ENCODE data around the gene PLAAT5. TPM values are rescaled to one million over a fixed set of nuclear protein-coding genes. Genes with fewer than 3 reads are reported as not detected.
"Not testable (repeated sequence)": the region's sequence is repeated elsewhere in the genome, so short reads cannot be mapped to it uniquely, and the experiment has no call there.

The PLAAT5 gene, protein sequence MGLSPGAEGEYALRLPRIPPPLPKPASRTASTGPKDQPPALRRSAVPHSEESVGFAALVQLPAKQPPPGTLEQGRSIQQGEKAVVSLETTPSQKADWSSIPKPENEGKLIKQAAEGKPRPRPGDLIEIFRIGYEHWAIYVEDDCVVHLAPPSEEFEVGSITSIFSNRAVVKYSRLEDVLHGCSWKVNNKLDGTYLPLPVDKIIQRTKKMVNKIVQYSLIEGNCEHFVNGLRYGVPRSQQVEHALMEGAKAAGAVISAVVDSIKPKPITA
- not detected in 2 replicates for total RNA-seq

DNA sequence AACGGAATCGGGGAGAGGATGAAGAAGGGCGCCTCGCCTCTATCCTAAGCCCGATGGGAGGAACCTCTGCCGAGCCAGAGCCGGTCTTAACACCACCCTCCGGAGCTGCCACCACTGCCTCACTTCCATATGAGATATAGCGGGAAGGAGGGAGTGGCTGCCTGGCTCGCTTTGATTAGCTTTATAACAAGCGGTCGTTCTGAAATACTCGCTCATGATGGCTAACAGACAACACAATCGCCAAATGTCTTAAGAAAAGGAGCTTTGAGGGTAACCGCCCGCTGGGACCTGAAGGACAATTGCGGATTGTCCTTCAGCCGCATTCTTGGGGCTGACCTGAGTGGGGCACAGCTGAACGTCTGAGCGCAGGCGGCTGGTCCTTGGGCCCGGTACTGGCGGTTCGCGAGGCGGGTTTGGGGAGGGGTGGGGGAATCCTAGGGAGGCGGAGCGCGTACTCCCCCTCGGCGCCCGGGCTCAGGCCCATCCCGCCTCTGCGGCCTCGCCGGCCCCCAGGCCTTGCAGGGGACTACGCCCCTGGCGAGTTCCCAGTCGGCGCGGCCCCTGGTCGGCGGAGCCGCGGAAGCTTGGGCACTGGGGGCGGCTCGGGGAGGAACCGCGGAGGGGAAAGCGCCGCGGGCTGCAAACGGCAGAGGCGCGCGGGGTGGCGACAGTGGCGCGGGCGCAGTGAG lies at the start of gene PLAAT5:
TSS of gene PLAAT5 (minus strand) at position 617 of the 689 bp plus-strand sequence. CDS start at position 484, 133 bp downstream.
- DNase-seq (ENCODE audit: low read depth in 2 of 2) = peak in 1 of 2 donors; percentile 5

DNA sequence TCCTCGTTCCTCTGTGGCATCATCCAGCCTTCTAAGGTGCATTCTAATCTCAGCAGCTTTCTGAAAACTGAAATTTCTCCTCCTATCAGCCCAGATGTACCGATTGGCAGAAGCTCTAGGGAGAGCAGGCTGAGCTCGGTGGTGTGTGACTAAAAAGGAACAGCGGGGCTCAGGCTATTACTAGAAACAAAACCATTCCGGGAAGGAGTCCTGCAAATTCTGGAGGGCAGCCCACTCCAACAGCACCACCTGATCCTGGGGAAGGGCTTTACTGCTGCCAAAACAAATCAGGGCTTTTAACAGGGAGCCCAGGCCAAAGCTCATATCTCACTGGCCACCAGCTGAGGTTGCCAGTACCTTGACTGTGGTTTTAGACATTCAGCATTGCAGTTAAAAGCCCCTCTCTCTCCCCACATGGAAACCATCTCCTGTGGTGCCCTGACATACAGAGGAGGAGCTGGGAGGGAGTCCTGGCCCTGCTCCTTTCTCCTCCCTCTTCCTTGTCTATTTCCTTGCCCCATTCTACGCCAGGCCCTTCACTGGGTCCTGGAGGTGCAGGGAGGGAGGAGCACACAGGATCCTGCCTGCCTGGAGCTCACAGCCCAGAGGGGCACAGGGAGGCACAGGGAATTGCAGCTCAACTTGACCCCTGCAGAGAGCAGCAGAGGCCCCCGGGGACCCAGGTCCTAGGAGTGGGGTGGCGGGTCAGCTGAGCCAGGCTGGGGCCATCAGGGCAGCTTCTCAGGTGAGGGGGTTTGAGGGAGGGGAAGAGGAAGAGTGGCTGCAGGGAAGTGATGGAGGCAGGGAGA lies 46.5 kb upstream of the PLAAT5 start:
- DNase-seq (ENCODE audit: low read depth in 2 of 2) = peak; percentile 20 to 56

DNA sequence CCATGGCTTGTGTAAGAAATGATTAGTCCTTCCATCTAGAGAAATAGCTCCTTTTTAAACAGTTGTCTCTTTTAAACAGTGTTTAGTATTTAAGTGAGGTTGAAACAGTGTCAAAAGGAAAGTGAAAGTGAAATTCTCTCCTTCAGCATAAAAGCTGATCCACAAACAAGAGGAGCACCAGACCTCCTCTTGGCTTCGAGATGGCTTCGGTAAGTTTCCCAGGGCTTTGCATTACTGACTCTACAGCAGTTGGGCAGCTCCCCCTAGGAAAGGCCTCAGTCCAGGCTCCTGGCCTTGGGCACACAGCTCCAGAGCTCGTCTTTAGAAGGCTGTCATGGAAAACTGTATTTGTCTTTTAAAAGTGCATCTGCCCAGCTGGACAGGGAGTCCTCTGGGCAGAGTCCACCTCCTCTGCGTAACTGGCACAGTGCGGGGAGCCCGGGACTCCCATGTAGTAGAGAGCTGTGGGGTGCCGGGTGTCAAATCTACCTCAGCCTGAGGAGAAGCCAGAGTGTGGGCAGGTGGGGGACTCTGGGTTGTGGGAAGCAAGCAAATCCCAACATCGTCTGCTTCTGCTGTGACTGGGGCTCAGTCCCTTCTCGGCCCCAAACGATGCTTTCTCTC lies 45.8 kb upstream of the PLAAT5 start, which contains the start of gene PLAAT4:
TSS of gene PLAAT4 (plus strand) at position 140 of the 624 bp plus-strand sequence. CDS start at position 201, 61 bp downstream.
- peak; percentile 71 to 79 for DNase-seq (ENCODE audit: low read depth in 2 of 2)

DNA sequence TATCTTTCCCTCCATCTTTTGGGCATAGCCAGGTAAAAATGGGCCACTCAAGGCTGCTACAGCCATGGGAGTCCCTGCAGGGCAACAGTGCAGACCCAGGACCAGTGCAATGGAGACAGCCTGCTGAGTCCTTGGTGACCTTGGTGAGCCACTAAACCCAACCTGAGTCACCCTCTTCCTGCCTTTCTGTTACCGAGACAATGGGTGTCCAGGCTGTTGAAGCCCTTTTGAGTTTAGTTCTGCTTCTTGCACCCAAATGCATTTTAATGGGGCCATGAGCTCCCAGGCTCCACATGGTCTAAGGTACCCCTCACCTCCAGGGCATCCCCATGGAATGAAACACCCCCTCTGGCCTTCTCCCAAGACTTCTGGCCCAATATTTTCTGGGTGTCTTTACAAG lies 44.8 kb upstream of the PLAAT5 start:
- DNase-seq (ENCODE audit: low read depth in 2 of 2) = peak in 1 of 2 donors; percentile 53

DNA sequence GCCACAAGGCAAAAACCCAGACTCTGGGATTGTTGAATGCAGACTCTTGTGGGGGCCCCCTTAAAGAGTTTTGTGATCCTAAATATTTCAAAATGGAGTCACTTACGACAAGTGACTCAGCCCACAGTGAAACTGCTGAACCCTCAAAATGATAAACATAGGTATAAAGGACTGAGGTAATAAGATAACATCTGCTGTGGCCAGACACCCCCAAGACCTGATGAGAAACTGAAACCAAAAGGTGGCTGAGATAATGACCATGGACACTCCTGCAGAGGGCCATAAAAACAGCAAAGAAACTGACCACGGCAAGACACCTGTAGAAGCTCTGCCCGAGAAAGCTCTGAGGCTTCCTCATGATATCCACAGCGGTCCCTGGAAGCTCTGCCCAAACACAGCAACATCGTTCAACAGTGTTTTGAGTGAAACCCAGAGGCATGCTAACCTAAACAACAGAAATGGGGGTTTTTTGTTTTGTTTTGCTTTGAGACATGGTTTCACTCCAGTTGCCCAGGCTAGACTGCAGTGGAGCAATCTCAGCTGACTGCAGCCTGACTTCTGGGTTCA lies 44.0 kb upstream of the PLAAT5 start:
- DNase-seq (ENCODE audit: low read depth in 2 of 2) = no peak

DNA sequence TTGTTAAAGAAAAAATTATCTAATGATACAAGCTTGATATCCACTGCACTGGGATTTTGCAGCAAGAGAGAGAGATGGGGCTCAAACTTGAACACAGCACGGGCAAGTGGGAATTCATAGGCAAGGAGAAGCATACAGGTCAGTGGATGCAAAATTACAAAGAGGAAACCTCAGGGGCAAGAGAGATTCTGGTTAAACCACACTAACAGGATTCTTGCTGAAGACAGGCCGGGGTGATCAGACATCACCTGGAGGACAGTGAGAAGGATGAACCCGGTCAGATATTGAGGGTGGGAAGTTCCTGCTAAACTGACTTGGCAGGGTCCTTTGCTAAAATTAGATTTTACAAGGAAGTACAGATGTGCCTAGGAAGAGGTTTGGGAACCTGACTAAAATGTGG lies 43.1 kb upstream of the PLAAT5 start:
- DNase-seq (ENCODE audit: low read depth in 2 of 2) = no peak

DNA sequence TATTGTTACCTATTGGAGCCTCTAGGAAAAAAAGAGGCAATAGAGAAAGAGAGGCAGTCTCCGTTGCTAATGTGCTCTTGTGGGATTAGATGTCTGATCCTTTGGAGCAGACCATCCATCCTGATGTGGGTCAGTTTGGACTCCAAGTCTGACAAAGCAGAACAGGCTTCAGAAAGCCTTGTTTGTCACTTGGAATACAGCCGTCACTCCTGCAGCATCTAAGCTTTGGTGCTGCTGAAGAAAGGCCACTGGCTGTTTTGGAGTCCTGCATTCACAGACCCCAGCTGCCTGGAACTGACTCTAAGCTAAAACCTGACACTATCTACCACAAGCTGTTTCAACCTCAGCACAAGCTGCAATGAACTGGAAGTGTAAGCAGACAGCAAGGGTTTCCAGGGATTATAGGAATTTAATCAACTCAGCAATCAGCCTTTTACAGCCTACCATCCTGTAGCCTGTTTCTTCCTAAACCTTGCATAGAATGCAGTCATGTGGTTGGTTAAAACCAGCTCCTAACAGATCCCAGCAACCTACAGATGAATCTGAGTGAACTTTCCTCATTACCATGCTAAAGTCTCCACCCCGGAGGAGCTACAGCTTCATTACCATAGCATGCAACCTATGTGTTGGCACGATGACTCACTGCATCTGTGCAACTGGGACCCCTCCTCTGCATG lies 42.0 kb upstream of the PLAAT5 start:
- no peak for DNase-seq (ENCODE audit: low read depth in 2 of 2)

DNA sequence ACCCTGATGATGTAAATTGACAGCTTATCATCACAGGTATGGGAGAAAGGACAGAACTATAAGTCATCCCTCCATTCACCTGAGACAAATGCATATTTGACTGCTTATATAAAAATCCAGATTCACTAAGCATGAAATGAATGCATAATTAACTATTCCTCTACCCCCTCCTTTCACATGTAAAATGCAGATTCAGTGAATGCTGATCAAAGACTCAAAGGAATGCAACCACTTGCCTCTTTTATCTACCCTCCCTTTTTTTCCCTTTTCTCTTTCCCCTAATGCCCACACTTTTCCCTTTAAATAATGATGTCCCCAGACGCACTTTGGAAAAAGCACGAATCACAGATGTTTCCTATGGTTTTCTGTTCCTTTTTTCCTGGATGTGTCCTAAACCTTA lies 41.1 kb upstream of the PLAAT5 start:
- DNase-seq (ENCODE audit: low read depth in 2 of 2) = no peak

DNA sequence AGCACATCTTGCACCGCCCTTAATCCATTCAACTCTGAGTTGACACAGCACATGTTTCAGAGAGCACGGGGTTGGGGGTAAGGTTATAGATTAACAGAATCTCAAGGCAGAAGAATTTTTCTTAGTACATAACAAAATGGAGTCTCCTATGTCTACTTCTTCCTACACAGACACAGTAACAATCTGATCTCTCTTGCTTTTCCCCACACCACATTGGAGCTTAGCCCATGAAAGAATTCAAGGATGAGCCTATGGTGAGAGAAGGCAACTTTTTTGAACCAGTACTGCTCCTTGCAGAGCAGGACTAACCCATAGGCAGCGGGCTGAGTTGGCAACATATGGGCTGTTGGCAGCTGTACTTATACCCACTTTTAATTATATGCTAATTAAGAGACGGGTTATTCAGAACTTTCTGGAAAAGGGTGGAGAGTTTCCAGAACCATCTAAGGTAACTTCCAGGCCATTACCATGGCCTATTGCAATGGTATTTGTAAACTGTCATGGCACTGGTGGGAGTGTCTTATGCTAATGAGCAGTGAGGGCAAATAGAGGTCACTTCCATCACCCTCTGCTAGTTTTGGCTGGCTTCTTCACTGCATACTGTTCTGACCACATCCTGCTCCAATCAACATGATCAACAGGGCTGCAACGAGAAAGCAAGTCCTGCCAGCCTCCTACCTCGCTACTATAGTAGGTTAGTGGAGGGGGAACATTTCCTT lies 40.3 kb upstream of the PLAAT5 start:
- peak; percentile 78 to 80 for DNase-seq (ENCODE audit: low read depth in 2 of 2)

DNA sequence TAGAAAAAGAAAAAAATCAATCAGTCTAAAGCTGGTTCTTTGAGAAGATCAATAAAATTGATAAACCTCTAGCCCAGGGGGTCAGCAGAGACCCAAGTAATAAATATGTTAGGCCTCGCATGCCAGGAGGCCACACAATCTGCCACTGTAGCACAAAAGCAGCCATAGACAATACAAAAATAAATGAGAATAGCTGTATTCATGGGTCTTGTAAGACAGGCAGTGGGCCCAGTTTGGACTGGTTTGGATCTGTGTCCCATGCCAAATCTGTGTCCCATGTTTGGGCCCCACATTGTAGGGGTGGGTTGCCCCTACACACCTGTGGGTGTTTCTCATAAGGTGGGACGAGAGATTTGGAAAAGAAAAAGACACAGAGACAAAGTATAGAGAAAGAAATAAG lies 39.1 kb upstream of the PLAAT5 start:
- DNase-seq (ENCODE audit: low read depth in 2 of 2) = no peak

DNA sequence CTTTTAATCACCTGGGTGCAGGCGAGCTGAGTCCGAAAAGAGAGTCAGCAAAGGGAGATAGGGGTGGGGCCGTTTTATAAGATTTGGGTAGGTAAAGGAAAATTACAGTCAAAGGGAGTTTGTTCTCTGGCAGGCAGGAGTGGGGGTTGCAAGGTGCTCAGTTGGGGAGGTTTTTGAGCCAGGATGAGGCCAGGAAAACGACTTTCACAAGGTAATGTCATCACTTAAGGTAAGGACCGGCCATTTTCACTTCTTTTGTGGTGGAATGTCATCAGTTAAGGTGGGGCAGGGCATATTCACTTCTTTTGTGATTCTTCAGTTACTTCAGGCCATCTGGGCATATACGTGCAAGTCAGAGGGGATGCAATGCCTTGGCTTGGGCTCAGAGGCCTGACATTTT lies 38.4 kb upstream of the PLAAT5 start:
- DNase-seq (ENCODE audit: low read depth in 2 of 2) = not testable (repeated sequence)

DNA sequence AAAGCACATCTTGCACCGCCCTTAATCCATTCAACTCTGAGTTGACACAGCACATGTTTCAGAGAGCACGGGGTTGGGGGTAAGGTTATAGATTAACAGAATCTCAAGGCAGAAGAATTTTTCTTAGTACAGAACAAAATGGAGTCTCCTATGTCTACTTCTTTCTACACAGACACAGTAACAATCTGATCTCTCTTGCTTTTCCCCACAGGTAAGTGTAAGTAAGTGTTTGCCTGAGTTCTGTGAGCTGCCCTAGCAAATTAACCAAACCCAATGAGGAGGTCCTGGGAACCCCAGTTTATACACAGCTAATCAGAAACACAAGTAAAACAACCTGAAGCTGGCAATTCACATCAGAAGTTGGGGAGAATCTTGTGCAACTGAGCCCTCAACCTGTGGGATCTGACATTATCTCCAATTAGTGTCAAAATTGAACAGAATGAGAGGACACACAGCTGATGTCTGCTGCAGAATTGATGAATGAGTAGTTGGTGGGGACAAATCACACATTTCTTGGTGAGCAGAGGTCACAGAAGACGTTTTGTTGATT lies 37.8 kb upstream of the PLAAT5 start:
- DNase-seq (ENCODE audit: low read depth in 2 of 2) = not testable (repeated sequence)

DNA sequence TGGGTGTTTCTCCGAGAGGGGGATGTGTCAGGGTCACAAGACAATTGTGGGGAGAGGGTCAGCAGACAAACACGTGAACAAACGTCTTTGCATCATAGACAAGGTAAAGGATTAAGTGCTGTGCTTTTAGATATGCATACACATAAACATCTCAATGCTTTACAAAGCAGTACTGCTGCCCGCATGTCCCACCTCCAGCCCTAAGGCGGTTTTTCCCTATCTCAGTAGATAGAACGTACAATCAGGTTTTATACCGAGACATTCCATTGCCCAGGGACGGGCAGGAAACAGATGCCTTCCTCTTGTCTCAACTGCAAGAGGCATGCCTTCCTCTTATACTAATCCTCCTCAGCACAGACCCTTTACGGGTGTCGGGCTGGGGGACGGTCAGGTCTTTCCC lies 37.2 kb upstream of the PLAAT5 start:
- not testable (repeated sequence) for DNase-seq (ENCODE audit: low read depth in 2 of 2)

DNA sequence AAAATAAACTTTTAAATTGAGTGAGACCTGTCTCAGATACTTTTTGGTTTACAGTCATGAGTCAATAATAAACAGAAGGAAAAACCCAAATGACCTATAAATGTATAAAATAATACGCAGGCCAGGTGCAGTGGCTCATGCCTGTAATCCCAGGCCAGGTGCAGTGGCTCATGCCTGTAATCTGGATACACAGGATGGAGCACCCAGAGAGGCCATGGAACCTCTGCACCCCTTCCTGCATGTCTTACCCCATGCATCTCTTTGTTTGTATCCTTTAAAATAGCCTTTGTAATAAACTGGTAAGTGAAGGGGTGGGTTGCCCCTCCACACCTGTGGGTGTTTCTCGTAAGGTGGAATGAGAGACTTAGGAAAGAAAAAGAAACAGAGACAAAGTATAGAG lies 36.7 kb upstream of the PLAAT5 start:
- no peak for DNase-seq (ENCODE audit: low read depth in 2 of 2)

DNA sequence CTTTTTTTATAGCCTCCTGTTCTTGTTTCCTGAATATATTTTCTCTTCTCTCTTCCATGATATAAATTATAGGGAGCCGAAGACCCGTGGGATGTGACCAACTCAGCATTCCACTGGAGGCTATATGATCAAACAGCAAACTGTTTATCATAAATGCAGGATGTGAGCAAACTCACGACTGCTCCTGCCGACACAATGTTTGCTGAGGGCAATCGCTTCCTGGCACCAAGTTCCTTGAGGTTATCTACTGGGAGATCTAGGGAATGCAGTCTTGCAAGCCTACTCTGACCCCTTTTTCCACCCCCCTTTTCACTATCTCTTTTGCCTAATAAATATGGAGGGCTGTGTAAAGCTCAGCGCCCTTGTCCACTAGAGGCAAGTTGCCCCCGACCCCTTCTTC lies 32.2 kb upstream of the PLAAT5 start:
- DNase-seq (ENCODE audit: low read depth in 2 of 2) = no peak

DNA sequence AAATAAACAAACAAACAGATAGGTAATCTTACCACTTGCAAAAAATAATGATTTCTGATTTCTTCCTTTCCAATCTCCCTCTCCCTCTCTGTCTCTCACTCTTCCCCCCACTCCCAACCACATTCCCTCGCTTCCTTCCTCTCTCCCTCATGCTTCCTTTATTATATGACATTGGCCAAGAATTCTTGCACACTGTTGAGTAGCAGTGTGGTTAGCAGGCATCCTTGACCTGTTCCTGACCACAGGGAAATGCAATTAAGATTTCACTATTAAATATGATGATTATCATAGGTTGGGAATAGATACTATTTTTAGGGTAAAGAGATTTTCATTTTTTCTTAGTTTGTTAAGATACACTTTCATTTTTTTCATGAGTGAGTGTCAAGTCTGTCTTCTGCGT lies 30.9 kb upstream of the PLAAT5 start:
- DNase-seq (ENCODE audit: low read depth in 2 of 2) = no peak

DNA sequence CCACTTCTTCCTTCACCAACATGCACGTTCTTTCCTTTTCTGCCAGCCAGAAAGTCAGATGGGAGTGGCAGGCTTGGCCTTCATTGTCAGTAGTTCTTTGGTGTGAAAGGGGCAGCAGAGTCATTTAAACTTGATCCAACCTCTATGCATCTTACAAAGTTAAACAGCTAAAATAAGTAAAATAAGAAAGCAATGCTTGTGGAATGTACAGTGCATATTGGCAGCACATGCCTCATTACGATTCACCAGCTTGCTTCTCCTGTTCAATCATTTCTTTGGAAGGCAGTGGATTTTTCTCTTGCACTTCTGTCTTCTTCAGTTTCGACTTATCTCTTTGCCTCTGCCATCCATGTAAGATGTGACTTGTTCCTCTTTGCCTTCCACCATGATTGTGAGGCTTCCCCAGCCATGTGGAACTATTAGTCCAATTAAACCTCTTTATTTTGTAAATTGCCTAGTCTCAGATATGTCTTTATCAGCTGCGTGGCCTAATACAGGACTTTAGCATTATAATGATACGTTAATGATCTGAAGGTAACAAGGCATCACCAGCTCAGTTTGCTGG lies 29.7 kb upstream of the PLAAT5 start:
- DNase-seq (ENCODE audit: low read depth in 2 of 2) = no peak

DNA sequence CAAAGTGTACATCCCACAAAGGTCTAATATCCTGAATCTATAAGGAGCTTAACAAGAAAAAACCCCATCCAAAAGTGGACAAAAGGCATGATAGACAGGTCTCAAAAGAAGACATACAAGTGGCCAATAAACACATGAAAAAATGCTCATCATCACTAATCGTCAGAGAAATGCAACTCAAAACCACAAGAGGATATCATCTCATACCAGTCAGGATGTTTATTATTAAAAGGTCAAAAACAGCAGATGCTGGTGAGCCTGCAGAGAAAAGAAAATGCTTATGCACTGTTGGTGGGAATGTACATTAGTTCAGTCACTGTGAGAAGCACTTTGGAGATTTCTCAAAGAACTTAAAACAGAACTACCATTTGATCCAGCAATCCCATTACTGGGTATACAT lies 27.6 kb upstream of the PLAAT5 start:
- peak in 1 of 2 donors; percentile 69 for DNase-seq (ENCODE audit: low read depth in 2 of 2)

DNA sequence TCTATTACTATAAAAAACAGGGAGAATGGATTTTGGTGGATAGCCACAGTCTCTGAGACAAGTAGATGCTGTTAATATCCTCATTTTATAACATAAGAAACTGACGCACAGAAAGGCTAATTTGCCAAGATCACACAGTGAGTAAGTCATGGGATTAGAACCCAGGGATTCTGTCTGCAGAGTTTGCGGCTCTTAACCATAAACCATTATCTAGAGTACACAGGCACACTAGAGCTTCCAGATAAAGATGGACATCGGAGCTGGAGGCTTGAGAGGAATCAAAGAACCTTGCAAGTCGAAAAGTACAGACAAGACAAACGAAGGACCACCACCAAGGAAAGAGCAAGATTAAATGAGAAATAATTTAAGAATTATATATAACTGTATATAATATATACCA lies 26.2 kb upstream of the PLAAT5 start:
- no peak for DNase-seq (ENCODE audit: low read depth in 2 of 2)

DNA sequence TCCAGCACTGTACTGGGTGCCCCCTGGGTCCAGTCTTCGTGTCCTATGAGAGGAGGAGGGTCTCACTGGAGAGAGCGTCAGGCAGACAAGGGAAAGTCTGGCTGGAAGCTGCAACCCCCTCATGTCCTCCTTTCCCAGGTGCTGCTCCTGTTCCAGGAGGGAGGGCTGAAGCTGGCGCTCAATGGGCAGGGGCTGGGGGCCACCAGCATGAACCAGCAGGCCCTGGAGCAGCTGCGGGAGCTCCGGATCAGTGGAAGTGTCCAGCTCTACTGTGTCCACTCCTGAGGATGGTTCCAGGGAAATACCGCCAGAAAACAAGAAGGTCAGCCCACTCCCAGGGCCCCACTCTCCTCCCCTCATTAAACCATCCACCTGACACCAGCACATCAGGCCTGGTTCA lies 25.1 kb upstream of the PLAAT5 start:
- DNase-seq (ENCODE audit: low read depth in 2 of 2) = no peak
